UCSD-AML1 (cell line): ENCODE measurements around the gene PLIN1.

Experiments
- DNase-seq: peaks from one replicate; lab custom pipeline; 2025; ENCODE audit not compliant: unreplicated experiment; lab: John Stamatoyannopoulos, UW

The PLIN1 gene

DNA sequence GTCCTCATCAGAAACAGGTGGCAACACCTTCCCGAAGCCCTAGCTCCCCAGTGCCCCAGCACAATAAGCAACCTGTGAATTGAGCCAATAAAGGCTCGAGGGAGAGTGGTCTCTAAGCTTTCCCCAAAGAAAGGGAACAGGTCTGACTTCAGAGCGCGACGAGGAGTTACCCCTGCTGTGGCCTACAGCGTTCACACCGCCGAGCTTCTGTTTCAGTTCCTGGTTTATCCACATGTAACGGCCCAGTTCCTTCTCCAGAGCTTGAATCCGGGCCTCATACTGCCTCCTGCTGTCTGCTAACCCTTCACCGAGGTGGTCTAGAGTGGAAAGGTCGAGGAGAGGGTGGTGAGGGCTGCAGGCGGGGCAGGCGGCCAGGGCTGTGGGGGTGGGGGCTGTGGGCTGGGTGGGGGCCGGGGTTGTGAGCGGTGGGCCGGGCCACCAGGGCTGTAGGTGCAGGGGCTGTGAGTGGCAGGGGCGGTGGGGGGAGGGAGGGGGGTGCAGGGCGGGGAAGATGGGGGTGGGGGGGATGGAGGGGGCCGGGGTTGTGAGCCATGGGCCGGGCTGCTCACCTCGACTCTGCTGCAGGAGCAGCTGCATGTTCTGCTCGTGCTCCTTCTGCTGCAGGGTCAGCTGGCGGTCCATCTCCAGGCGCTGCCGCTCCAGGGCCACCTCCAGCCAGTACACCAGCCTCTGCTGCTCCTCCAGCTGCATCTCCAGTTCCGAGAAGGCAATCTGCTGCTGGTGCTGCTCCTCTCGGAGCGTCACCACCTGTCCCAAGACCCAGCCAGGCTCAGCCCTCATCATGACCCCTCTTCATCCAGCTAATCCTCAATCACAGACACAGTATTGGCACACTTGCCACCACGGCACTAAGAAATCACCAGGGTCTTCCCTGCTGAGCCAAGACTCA lies 50.1 kb downstream of the PLIN1 start:
- no peak for DNase-seq

DNA sequence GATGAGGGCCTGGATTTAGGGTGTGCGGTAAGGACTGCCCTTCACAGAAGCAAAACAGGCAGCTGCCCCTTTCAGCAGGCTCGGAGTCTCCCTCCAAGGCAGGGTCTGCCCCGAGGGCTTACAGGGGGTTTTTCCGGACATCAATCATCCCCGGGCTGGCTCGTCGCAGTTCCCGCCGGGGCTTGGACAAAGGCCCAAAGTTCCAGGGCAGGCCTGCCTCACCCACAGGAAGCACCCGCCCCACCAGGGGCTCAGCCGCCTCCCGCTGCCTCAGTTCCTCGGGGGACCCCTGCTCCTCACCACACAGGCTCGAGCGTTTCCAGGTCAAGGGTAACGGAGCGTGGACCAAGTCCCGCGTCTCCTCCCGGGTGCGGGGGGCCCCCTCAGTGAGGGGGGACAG lies 50.9 kb downstream of the PLIN1 start:
- DNase-seq = no peak

DNA sequence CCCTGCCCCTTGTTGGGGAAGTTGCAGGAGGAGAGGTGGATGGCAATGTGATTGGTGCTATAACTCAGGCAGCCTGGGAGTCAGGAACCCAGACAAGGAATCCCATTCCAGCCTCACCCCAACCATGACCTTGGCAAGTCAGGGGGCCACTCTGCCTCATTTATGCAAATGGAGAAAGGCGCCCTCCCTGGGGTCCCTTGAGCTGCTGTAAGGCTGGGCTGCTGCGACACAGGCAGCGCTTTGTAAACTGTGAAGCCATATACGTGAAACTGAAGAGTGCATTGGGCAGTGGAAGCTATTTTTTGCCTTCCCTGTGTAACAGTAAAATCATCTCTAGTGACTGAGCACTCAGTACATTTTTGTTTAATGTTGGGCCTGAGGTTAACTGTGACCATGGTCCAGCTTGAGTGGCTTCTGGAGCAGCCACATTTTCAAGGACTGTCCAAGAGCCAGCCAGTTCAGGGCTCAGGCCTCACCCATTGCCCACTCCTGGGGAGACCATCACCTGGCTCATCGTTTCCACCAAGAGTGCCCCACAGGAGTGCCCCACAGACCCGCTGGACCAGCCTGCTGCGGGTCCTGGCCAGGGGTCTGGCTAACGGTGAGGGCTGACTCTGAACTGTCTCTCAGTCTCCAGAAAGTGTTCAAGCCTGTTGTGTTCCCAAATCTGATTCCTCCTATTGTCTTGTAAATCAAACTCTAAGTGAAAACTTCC lies 51.8 kb downstream of the PLIN1 start:
- DNase-seq = no peak

DNA sequence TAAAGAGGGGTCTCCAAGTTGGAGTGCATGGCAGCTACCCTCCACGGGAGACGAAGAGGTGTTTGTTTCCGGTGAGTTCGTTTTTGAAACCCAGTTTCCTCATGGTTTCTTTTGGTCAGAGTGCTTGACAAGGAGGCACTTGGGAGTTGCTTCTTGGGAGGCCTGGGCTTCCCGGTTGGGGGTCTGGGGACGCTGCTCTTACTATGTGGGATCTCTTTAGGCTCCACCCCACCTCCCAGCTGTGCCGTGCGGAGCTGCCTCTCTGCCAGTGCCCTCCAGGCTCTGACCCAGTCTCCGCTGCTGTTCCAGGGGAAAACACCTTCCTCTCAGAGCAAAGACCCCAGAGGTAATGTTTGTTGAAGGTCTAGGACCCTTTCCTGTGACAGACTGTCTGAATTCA lies 53.5 kb downstream of the PLIN1 start:
- DNase-seq = no peak

DNA sequence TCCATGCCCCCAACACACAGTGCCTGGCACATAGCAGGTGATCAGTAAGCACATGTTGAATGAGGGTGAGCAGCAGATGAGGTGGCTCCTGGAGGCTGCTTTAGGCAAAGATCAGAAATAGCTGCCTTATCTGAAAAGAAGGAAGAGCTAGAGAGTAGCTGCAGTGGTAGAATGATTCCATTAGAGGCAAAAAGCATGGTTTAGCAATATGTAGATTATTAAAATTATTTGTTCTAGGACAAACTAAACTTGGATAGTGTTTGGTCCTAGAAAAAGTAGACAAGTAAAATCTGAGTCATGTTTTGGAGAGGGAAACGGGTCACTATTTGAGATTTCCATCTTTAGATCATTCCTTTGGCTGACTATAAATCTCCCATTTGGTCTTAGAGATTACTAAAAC lies 56.0 kb downstream of the PLIN1 start:
- no peak for DNase-seq

DNA sequence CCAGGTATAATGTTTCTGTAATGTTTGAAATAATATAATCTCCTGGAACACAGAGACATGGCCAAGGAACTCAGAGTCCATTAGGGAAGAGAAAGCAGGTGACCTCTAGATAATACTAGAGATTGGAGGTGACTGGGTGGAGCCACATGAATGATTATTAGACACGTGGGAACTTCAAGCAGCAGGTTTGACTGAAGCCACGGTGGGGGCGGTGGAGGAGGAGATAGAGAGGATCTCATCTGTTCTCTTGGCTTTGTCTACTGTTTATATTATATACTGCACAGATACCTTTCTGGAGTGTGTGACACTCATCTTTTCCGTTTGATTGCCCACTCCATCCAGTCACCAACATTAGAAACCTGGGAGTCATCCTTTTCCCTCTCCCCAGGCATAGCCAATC lies 57.6 kb downstream of the PLIN1 start:
- DNase-seq = no peak

DNA sequence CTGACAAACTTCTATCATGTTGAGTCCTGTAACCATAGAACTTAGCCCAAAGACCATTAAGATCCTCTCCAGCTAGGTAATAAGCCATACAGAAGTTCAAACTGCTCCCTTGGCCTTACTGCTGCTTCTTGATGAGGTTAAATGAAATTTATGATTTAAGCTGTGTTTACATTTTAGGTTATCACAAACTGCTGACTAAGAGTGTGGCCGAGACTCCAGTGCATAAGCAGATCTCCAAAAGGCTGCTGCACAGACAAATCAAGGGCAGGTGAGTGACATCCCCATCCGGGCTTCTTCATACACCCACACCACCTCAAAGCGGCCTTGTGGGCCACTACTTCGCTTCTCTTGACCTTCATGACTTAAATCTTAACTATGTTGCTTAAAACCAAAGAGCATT lies 62.9 kb downstream of the PLIN1 start:
- DNase-seq = no peak

DNA sequence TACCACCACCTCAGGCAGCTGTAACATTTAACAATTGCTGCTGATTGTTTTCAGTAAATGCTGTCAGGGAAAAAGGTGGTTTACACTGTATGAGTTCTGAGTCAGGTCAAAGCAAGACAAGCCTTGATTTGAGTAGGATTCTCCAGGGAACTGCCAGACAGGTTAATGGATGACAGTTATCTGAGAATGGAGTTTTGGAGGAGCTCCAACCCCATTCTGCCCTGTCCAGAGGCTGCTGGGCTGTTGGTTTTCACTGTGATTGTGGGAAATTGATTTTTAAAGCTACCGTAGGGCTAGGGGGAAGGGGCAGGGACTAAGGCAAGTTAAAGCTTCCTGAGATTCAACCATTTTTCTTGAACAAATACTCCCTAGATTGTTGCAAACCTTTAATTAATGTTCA lies 64.0 kb downstream of the PLIN1 start:
- DNase-seq = no peak
